Thyroid gland (tissue), 4 donors: ENCODE measurements around the gene ABCC4. TPM values are rescaled to one million over a fixed set of nuclear protein-coding genes. Genes with fewer than 3 reads are reported as not detected.
"Not testable (repeated sequence)": the region's sequence is repeated elsewhere in the genome, so short reads cannot be mapped to it uniquely, and the experiment has no call there.

Source experiments
- DNase-seq, 2 donors: peaks; one replicate each; pipeline ENCODE4 v3.0.0-alpha.2; 2019
- H3K27ac ChIP-seq, 3 donors: fragments of 200-600 bp; sonication (generic); 1 replicate in 2 of 3; 2 replicates in 1 of 3; pipeline ENCODE4 v1.5.1; 2016 to 2019; ENCODE audit warnings: mild to moderate bottlenecking in 1 of 3, moderate library complexity in 1 of 3
- H3K27me3 ChIP-seq: fragments of 200-600 bp; sonication (generic); one replicate; pipeline ENCODE4 v1.5.1; 2019
- H3K36me3 ChIP-seq, 2 donors: fragments of 200-600 bp; sonication (generic); one replicate each; pipeline ENCODE4 v1.5.1; 2016 to 2019
- H3K4me1 ChIP-seq, 2 donors: fragments of 200-600 bp; sonication (generic); one replicate each; pipeline ENCODE4 v1.5.1; 2017 to 2019
- H3K4me3 ChIP-seq, 3 donors: fragments of 200-600 bp; sonication (generic); replicated peaks in 1 of 3; 1 replicate in 2 of 3; 2 replicates in 1 of 3; pipeline ENCODE4 v1.5.1; 2016; ENCODE audit warnings: mild to moderate bottlenecking in 1 of 3
- H3K9me3 ChIP-seq: fragments of 200-600 bp; sonication (generic); one replicate; pipeline ENCODE4 v1.5.1; 2017
- CTCF ChIP-seq, 6 experiments: fragments of 200-600 bp in 3 of 6; fragments of 450-650 bp in 3 of 6; sonication (generic) in 3 of 6; IDR thresholded peaks; one replicate each; pipeline ENCODE4 v1.5.1; 2016 to 2019; ENCODE audit warnings: antibody characterized with exemption in 6 of 6, mild to moderate bottlenecking in 2 of 6, inconsistent platforms in 1 of 6, moderate library complexity in 1 of 6
- POLR2A ChIP-seq, 2 donors: fragments of 450-650 bp; IDR thresholded peaks; one replicate each; pipeline ENCODE4 v1.6.1; 2017; ENCODE audit warnings: antibody characterized with exemption in 2 of 2, mild to moderate bottlenecking in 2 of 2, moderate library complexity in 1 of 2
- WGBS, 2 donors: methylation state at CpG; one replicate each; pipeline ENCODE4 v1.1.5; 2017; 5-methylcytosine and 5-hydroxymethylcytosine counted together
- intact Hi-C: fragments of 100-400 bp; cut with DNase I; formaldehyde crosslinking; loops from one replicate; pipeline ENCODE4 v1.15.1; 2023
- total RNA-seq, 4 donors: library from RNA; depleted of rRNA; stranded (reverse); fragments of >200 nt; gene quantifications; one replicate each; pipeline ENCODE4 v1.2.3, GENCODE V29; 2016

Gene ABCC4
- total RNA-seq, 4 donors from 2014 or later: 9.1 to 29.6 (median 19.7) TPM

- no peaks in the 10 kb centered on the region for H3K27me3 ChIP-seq
- H3K27ac ChIP-seq: no peak overlapping the region
- no peak overlapping the region for H3K4me3 ChIP-seq
- H3K4me1 ChIP-seq: peaks cover 5 to 10% of the 10 kb centered on the region in 2 donors
- H3K36me3 ChIP-seq: peaks cover 4 to 7% of the 10 kb centered on the region in 2 donors
- no peak for DNase-seq
- 83 to 90% methylated on average over 2 of the region's 2 CpGs for WGBS, 2 donors
- TF ChIP-seq POLR2A (IDR thresholded peaks at IDR 0.05) (no peak), CTCF (IDR thresholded peaks at IDR 0.05) (no peak)
- intact Hi-C loops: no loop called here
- H3K9me3 ChIP-seq: no peaks in the 10 kb centered on the region
These were observed 119.7 kb downstream of the ABCC4 start for GRCh38 chr13:95181586-95181985.

GRCh38 chr13:95180513-95181245, 120.6 kb downstream of the ABCC4 start:
- Histone ChIP-seq H3K27ac (peak overlapping the region in 1 of 3 donors; percentile 34), H3K4me1 (peaks cover 5 to 10% of the 10 kb centered on the region in 2 donors), H3K27me3 (no peaks in the 10 kb centered on the region), H3K9me3 (no peaks in the 10 kb centered on the region), H3K36me3 (peaks cover 4 to 9% of the 10 kb centered on the region in 2 donors), H3K4me3 (no peak overlapping the region)
- DNase-seq: no peak
- intact Hi-C loops: no loop called here
- WGBS, 2 donors: 39 to 48% methylated on average over 5 of the region's 5 CpGs
- TF ChIP-seq POLR2A (IDR thresholded peaks at IDR 0.05) (no peak), CTCF (IDR thresholded peaks at IDR 0.05) (no peak)

GRCh38 chr13:95176611-95177259, 124.5 kb downstream of the ABCC4 start:
- intact Hi-C loops: no loop called here
- DNase-seq: no peak
- WGBS, 2 donors: 91 to 93% methylated on average over 5 of the region's 5 CpGs
- H3K27ac ChIP-seq: no peak overlapping the region
- H3K4me1 ChIP-seq: peaks cover 5 to 10% of the 10 kb centered on the region in 2 donors
- no peak overlapping the region for H3K4me3 ChIP-seq
- H3K9me3 ChIP-seq: no peaks in the 10 kb centered on the region
- no peak for TF ChIP-seq CTCF (IDR thresholded peaks at IDR 0.05)
- TF ChIP-seq POLR2A (IDR thresholded peaks at IDR 0.05): no peak
- no peaks in the 10 kb centered on the region for H3K27me3 ChIP-seq
- peaks cover 4 to 9% of the 10 kb centered on the region in 2 donors for H3K36me3 ChIP-seq

- Histone ChIP-seq H3K27me3 (no peaks in the 10 kb centered on the region), H3K27ac (no peak overlapping the region), H3K4me1 (no peaks in the 10 kb centered on the region), H3K9me3 (no peaks in the 10 kb centered on the region), H3K4me3 (no peak overlapping the region), H3K36me3 (peaks cover 4 to 9% of the 10 kb centered on the region in 2 donors)
- DNase-seq: no peak
- 70 to 79% methylated on average over 14 of the region's 14 CpGs for WGBS, 2 donors
- TF ChIP-seq POLR2A (IDR thresholded peaks at IDR 0.05) (no peak), CTCF (IDR thresholded peaks at IDR 0.05) (no peak)
- intact Hi-C loops: no loop called here
These were observed 126.7 kb downstream of the ABCC4 start for GRCh38 chr13:95174517-95174916.

- Histone ChIP-seq H3K9me3 (no peaks in the 10 kb centered on the region), H3K4me3 (no peak overlapping the region), H3K4me1 (no peaks in the 10 kb centered on the region), H3K36me3 (peaks cover 0 to 5% of the 10 kb centered on the region in 2 donors), H3K27me3 (no peaks in the 10 kb centered on the region), H3K27ac (no peak overlapping the region)
- intact Hi-C loops: no loop called here
- no peak for DNase-seq
- TF ChIP-seq CTCF (IDR thresholded peaks at IDR 0.05) (no peak), POLR2A (IDR thresholded peaks at IDR 0.05) (no peak)
- WGBS, 2 donors: 81 to 92% methylated on average over 6 of the region's 6 CpGs
These were observed 133.1 kb downstream of the ABCC4 start for GRCh38 chr13:95168191-95168590.

- H3K27me3 ChIP-seq, H3K4me1 ChIP-seq, H3K36me3 ChIP-seq, H3K27ac ChIP-seq, H3K9me3 ChIP-seq, H3K4me3 ChIP-seq, intact Hi-C loops, DNase-seq: not testable (repeated sequence)
- 98 to 99% methylated on average over 5 of the region's 5 CpGs for WGBS, 2 donors
These were observed 134.2 kb downstream of the ABCC4 start for GRCh38 chr13:95167003-95167402.
